NB4 (cell line): ENCODE data around the gene TOP1.

Source experiments
- POLR2A ChIP-seq: IDR thresholded peaks from 2 replicates; pipeline ENCODE4 v1.6.1; 2011; ENCODE audit warnings: mild to moderate bottlenecking; ENCODE audit not compliant: insufficient read length; ENCODE audit errors: extremely low read depth
- TF ChIP-seq, protein P1 (sequence below): IDR thresholded peaks from one replicate; pipeline ENCODE4 v1.5.1; 2012; ENCODE audit warnings: low read depth, low read length

GRCh38 chr20:41038149-41038877, 9.7 kb downstream of the TOP1 start:
- TF ChIP-seq, protein P1, sequence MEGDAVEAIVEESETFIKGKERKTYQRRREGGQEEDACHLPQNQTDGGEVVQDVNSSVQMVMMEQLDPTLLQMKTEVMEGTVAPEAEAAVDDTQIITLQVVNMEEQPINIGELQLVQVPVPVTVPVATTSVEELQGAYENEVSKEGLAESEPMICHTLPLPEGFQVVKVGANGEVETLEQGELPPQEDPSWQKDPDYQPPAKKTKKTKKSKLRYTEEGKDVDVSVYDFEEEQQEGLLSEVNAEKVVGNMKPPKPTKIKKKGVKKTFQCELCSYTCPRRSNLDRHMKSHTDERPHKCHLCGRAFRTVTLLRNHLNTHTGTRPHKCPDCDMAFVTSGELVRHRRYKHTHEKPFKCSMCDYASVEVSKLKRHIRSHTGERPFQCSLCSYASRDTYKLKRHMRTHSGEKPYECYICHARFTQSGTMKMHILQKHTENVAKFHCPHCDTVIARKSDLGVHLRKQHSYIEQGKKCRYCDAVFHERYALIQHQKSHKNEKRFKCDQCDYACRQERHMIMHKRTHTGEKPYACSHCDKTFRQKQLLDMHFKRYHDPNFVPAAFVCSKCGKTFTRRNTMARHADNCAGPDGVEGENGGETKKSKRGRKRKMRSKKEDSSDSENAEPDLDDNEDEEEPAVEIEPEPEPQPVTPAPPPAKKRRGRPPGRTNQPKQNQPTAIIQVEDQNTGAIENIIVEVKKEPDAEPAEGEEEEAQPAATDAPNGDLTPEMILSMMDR = no peak
- no peak for TF ChIP-seq POLR2A
